GM11168 (cell line): ENCODE measurements around the gene CRB3.

Experiments used
- in situ Hi-C: fragments of 300-500 bp; cut with MboI; formaldehyde crosslinking; loops from one replicate; pipeline ENCODE4 v1.12.0; 2022; ENCODE audit warnings: low sequenced_read_pairs; ENCODE audit not compliant: unreplicated experiment

The CRB3 gene

DNA sequence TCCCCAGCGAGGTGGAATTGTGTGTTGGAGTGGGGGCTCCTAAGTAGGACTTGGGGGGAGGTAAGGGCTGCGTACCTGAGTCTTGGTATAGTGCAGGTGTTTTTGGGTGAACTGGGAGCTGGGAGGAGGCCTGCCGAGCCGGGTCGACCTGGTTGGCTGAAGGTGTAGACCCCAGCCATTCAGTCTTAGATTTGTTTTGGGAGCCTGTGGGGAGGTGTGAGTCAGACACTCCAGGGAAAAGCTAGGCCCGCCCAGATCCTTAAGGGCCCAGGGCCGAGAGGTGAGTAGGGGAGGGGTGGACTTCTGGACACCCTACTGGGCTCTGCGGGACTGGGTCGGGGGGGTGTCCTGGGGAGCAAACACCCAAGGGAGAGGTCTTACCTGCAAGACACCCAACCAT, 935 bp downstream of the CRB3 start:
- in situ Hi-C loops, result no loop called here

GRCh38 chr19:6465663-6466062, 1.6 kb downstream of the CRB3 start:
- in situ Hi-C loops, result no loop called here

- in situ Hi-C loops, result no loop called here
Observed at GRCh38 chr19:6466526-6467248, 2.6 kb downstream of the CRB3 start.

DNA sequence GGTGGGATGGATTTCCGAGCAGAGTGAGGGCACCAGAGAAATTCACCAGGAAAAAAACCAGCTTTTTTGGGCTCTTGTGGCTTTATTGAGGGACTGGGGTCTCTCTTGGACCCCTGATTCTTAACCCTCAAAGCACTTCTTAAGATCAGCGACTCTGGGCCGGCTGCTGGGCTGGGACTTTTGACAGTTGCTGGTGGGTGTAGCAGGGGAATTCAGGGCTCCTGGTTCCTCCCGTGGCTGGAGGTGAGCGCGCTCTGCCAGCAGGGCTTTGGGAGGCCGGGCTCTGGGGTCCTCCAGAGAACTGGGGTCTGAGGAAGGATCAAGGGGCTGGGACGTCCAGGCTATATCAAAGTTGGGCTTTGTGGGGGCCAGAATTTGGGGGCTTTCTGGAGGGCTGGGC, 3.3 kb downstream of the CRB3 start:
- in situ Hi-C loops, result no loop called here

GRCh38 chr19:6470173-6470572, 6.1 kb downstream of the CRB3 start:
- in situ Hi-C loops, result no loop called here

- in situ Hi-C loops, result no loop called here
Observed at GRCh38 chr19:6471076-6471475, 7.0 kb downstream of the CRB3 start.

- in situ Hi-C loops, result no loop called here
Observed at GRCh38 chr19:6472713-6473112, 8.6 kb downstream of the CRB3 start.

DNA sequence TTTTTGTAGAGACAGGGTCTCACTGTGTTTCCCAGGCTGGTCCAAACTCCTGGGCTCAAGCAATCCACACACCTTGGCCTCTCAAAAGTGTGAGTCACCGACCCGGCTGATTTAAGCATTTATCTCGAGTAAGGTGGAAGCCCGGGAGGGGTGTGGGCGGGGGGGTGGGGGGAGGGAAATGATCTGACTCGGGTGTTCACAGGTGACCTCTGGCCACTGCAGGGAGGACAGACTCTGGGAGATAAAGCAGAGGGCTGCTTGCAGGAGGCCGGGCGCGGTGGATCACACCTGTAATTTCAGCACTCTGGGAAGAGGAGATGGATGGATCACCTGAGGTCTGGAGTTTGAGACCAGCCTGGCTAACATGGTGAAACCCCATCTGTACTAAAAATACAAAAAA, 9.6 kb downstream of the CRB3 start:
- in situ Hi-C loops, result no loop called here

GRCh38 chr19:6475321-6476108, 11.4 kb downstream of the CRB3 start:
- in situ Hi-C loops, result no loop called here

DNA sequence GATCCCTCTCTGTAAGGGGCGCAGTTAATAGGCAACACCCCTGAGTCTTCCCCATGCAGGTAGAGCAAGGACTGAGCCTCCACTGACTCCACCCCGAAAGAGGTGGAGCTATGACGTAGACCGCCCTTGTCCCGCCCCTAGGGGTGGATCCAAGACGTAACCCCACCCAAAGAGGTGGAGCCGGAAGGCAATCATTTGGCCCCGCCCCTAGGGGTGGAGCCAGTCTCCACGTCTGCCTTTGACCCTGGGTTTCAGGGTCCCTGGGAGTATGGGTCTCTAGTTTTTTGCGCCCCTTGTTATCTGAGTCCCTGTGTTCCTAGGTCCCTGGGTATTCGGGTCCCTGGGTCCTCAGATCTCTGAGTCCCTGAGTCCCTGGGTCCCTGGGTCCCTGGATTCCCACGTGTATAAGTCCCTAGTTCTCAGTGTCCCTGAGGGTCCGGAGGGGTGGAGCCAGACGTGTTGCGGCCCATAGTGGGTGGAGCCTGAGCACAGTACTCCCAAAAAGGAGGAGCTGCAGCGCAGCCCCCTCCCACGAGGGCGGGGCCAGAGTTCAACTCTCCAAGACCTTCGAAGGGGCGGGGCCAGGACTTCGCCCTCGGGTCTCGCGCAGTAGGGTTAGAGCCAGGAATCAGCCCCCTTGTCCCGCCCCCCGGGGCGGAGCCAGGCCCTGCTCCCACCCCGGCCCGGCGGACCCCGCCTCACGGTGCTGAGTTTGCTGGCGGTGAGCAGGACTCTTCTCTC, 12.3 kb downstream of the CRB3 start:
- in situ Hi-C loops, result no loop called here

GRCh38 chr19:6476896-6477431, 12.9 kb downstream of the CRB3 start:
- in situ Hi-C loops, result no loop called here

DNA sequence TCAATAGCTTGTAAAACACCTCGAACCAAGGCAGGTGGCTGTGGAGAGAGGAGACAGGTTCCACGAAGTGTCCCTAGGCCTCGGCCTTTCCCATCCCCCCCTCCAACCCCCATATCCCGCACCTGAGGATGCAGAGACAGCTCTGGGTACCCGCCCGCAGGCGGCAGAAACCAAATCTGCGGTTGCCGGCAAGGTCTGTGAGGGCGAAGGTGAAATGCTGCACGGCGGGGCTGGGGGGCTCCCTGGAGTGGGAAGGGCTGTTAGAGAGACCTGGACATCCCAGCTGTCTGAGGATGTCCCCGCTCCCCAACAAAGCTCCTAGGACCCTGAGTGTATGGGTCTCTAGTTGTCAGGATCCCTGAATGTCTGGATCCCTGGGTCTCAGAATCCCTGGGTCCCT, 14.7 kb downstream of the CRB3 start:
- in situ Hi-C loops, result no loop called here

DNA sequence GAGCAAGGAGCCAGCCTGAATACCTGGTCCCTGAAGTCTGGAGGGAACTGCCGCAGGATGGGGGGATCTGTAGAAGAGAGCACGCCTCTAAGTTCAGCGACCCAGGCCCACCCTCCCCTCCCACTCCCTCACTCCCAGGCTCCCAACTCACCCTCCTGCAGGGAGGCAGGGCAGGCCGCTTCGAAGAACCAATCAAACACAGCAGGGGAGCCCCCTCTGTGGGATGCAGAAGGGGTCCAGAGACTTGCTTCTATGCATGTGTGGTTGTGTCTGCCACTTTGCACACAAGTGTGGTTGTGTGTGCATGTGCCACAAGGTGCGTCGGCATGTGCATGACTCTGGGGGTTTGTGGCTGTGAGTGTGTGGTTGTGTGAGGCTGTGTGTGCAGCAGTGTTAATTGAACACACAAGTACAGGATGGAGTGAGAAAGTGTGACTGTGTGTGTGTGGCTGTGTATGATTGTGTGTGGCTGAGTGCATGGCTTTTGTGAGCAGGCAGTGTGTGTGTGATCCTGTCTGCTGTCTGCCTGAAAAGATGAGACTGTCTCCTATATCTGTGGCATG, 15.8 kb downstream of the CRB3 start:
- in situ Hi-C loops, result no loop called here

DNA sequence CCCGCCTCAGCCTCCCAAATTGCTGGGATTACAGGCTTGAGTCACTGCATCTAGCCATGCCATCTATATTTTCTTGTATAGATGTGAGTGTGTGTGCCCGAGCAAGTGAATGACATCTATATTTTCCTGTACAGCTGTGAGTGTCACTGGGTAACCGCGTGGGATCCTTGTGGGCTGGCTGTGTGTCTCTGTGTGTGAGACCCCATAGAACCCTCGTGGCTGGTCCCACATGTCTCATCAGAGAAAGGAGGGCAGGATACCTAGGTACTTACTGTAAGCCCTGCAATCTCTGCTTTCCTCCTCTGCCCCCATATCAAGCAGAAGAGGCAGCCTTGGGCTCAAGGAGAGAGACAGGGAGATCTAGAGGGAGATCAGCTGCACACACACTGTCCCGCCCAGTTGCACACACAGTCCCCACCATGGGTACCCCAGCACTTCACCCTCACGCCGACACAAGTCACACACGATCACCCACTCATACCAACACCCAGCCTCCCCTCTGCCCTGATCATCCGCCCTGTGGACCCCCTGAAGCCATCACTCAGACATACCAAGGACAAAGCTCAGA, 16.9 kb downstream of the CRB3 start:
- in situ Hi-C loops, result no loop called here

DNA sequence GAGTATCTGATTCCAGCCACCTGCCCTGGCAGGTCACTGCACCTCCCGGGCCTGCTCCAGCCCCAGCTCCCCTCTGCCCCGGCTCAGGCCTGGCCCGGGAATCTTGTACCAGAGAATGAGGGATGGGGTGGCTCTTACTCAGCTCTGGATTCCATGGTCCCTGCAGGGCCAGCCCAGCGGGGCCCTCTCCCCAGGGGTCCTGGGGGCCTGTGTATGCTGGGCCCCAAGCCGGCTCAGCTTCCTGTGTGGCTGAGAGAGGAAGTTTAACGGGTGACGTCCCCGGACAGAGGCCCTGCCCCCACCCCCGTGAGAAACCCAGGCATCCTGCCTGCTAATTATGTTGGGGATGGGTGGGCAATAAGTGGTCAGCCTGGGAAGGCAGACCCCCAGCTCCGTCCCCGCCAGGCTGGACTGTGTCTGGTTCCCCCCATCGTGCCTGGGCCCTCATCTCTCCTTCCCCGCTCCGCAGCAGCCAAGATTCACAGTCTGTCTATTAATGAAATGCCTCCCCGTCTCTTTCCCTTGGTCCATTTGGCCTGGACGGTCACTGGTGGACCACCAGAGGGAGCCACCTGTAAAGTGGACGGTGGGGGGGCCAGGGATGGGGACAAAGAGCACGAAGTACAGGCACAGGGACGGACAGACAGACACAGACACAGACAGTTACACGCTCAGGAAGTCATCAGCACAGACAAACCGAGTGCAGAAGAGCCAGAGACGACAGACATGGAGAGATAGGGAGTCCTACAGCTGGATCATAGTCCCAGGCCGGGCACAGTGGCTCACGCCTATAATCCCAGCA, 17.7 kb downstream of the CRB3 start, which contains the start of gene DENND1C:
TSS of gene DENND1C (minus strand) at position 247 of the 802 bp plus-strand sequence. CDS start at position 155, 92 bp downstream.
- in situ Hi-C loops, result no loop called here

- in situ Hi-C loops, result no loop called here
Observed at GRCh38 chr19:6482343-6482686, 18.2 kb downstream of the CRB3 start.

- in situ Hi-C loops, result no loop called here
Observed at GRCh38 chr19:6483235-6483634, 19.2 kb downstream of the CRB3 start.

- in situ Hi-C loops, result no loop called here
Observed at GRCh38 chr19:6484230-6484629, 20.2 kb downstream of the CRB3 start.

DNA sequence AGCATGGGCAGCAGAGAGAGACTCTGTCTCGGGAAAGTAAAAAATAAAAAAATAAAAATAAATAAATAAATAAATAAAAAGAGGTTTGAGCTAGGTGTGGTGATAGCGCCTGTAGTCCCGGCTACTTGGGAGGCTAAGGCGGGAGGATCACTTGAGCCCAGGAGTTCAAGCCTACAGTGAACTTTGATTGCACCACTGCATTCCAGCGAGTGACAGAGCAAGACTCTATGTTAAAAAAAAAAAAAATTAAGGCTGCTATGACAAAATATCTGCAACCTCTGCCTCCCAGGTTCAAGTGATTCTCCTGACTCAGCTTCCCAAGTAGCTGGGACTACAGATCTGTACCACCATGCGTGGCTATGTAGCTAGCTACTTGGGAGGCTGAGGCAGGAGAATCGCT, 20.8 kb downstream of the CRB3 start:
- in situ Hi-C loops, result no loop called here
